Activated CD8-positive, alpha-beta memory T cell treated with anti-CD3 and anti-CD28 coated beads for 48 hours (primary cell): ENCODE measurements around the gene PDZK1.
"Not testable (repeated sequence)": the region's sequence is repeated elsewhere in the genome, so short reads cannot be mapped to it uniquely, and the experiment has no call there.

Source experiments
- DNase-seq, 3 experiments: peaks; one replicate each; pipeline ENCODE4 v3.0.0-alpha.2; 2020; ENCODE audit warnings: low read depth in 2 of 3, low spot score in 2 of 3

Gene PDZK1

DNA sequence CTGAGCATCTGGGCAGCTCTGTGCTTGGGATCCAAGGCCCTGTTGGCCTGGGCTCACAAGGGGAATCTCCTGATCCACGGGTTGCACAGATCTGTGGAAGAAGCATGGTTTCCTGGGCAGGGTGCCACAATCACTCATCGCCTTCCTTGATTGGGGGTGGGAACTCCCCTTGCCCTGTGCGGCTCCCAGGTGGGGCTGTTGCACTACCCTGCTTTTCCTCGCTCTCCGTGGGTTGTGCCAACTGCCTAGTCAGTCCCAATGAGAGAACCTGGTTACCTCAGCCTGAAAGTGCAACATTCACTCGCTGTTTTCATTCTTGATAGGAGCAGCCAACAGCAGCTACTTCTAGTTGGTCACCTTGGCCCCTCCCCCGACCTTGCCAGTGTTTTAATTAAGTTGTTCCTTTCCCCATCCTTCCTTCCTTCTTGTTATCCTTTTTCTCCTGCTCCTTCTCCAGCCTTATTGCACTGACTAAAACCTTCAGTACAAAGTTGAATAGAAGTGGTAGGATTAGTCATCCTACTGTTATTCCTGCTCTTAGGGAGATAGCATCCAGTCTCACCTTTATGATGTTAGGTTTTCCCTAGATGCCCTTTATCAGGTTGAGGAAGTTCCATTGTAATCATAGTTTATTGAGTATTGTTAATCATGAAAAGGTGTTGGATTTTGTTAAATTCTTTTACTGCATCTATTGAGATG, 50.8 kb downstream of the PDZK1 start:
- DNase-seq = not testable (repeated sequence)

- DNase-seq = not testable (repeated sequence)
Observed at GRCh38 chr1:145643990-145644389, 63.2 kb downstream of the PDZK1 start.

DNA sequence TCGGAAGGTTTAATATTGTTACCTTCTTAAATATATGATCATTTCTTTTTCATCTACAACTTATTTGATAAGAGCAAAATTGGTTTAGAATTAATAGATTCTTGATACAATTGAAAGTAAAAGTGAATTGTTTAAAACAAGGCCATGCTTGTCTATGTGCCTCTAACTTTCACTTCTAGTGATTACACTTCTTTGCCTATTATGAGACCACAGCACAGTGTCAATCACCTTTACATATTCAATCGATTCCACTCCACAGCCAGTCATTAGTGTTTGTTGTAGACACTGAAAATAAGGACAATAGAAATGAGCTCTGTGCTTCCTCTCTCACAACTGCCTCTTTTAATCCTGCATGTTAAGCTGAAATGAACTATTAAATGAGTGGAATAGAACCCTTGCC, 65.3 kb downstream of the PDZK1 start:
- DNase-seq = not testable (repeated sequence)

DNA sequence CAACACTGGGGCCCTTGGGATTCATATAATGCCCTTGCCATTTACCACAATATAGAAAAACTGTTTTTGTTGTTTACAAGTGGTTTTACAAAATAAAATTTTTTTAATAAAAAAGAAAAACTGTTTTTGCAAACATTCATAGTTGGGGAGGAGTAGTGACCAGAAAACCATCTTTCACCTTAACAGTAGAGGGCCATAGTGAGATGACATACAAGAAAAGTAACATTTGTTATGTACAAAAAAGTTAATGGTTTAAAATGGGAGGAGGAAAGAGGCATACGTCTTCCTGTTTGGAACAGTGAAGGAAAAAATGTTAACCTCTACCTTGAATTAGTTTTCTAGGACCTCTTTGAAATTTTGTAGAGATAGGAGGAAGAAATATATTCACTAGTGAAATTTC, 70.9 kb downstream of the PDZK1 start:
- DNase-seq = not testable (repeated sequence)

DNA sequence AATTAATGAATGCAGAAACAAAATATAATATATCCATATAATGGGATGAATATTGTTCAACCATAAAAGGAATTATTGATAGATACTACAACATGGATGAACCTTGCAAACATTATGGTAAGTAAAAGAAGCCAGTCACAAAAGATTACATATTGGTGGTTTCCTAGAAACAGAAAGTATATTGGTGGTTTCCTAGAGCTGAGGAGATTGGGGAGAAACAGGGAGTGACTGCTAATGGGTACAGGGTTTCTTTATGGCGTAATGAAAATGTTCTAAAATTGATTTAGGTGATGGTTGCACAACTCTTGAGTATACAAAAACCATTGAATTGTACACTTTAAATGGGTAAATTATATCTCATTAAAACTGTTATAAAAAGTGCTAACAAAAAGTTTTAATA, 85.0 kb downstream of the PDZK1 start:
- DNase-seq = not testable (repeated sequence)
